T-helper 9 cell (primary cell): Measurements from ENCODE around the gene ELF5.

ENCODE experiments used
- DNase-seq: peaks from one replicate; pipeline ENCODE4 v3.0.0-alpha.2; 2020
- total RNA-seq, 2 donors: gene quantifications; one replicate each; lab custom pipeline; 2026; lab: John Stamatoyannopoulos, UW

The ELF5 gene
- 0 reads per million in 2 donors for total RNA-seq

GRCh38 chr11:34513682-34514449 lies at the start of gene ELF5:
TSS of gene ELF5 (minus strand) at chr11:34513794. CDS start at chr11:34505749, 8,045 bp downstream.
- no peak for DNase-seq

- DNase-seq = no peak
Measured at GRCh38 chr11:34562976-34563375, 49.4 kb upstream of the ELF5 start.

GRCh38 chr11:34560511-34560910 lies 46.9 kb upstream of the ELF5 start:
- no peak for DNase-seq

- DNase-seq = no peak
Measured at GRCh38 chr11:34558673-34559072, 45.1 kb upstream of the ELF5 start.

GRCh38 chr11:34558211-34558610 lies 44.6 kb upstream of the ELF5 start:
- DNase-seq = no peak

GRCh38 chr11:34552270-34552669 lies 38.7 kb upstream of the ELF5 start:
- DNase-seq = no peak

GRCh38 chr11:34549271-34549670 lies 35.7 kb upstream of the ELF5 start:
- DNase-seq = no peak

GRCh38 chr11:34548278-34548677 lies 34.7 kb upstream of the ELF5 start:
- DNase-seq = no peak

- no peak for DNase-seq
Measured at GRCh38 chr11:34546511-34547209, 33.1 kb upstream of the ELF5 start.

GRCh38 chr11:34542089-34542488 lies 28.5 kb upstream of the ELF5 start:
- no peak for DNase-seq

GRCh38 chr11:34540870-34541269 lies 27.3 kb upstream of the ELF5 start:
- no peak for DNase-seq

- DNase-seq = no peak
Measured at GRCh38 chr11:34537636-34538035, 24.0 kb upstream of the ELF5 start.

- no peak for DNase-seq
Measured at GRCh38 chr11:34536056-34536455, 22.5 kb upstream of the ELF5 start.

GRCh38 chr11:34534826-34535225 lies 21.2 kb upstream of the ELF5 start:
- DNase-seq = no peak

- no peak for DNase-seq
Measured at GRCh38 chr11:34531663-34532062, 18.1 kb upstream of the ELF5 start.

- DNase-seq = no peak
Measured at GRCh38 chr11:34530545-34531234, 17.1 kb upstream of the ELF5 start.

GRCh38 chr11:34529643-34530042 lies 16.0 kb upstream of the ELF5 start:
- no peak for DNase-seq

- DNase-seq = no peak
Measured at GRCh38 chr11:34528072-34528471, 14.5 kb upstream of the ELF5 start.

GRCh38 chr11:34525888-34526657 lies 12.5 kb upstream of the ELF5 start:
- no peak for DNase-seq

GRCh38 chr11:34525098-34525497 lies 11.5 kb upstream of the ELF5 start:
- no peak for DNase-seq

- no peak for DNase-seq
Measured at GRCh38 chr11:34524696-34525095, 11.1 kb upstream of the ELF5 start.

- DNase-seq = no peak
Measured at GRCh38 chr11:34523053-34523452, 9.5 kb upstream of the ELF5 start.

- DNase-seq = no peak
Measured at GRCh38 chr11:34522188-34522587, 8.6 kb upstream of the ELF5 start.
